ENCODE measurements around the gene KCP. TPM values are rescaled to one million over a fixed set of nuclear protein-coding genes. Genes with fewer than 3 reads are reported as not detected.
A peak's percentile ranks its signal among the peaks of the same experiment; 100 is the strongest.

Gene KCP
- polyA plus RNA-seq, 1 of the 3 experiments (the other 2 are of a cell fraction): not detected

DNA sequence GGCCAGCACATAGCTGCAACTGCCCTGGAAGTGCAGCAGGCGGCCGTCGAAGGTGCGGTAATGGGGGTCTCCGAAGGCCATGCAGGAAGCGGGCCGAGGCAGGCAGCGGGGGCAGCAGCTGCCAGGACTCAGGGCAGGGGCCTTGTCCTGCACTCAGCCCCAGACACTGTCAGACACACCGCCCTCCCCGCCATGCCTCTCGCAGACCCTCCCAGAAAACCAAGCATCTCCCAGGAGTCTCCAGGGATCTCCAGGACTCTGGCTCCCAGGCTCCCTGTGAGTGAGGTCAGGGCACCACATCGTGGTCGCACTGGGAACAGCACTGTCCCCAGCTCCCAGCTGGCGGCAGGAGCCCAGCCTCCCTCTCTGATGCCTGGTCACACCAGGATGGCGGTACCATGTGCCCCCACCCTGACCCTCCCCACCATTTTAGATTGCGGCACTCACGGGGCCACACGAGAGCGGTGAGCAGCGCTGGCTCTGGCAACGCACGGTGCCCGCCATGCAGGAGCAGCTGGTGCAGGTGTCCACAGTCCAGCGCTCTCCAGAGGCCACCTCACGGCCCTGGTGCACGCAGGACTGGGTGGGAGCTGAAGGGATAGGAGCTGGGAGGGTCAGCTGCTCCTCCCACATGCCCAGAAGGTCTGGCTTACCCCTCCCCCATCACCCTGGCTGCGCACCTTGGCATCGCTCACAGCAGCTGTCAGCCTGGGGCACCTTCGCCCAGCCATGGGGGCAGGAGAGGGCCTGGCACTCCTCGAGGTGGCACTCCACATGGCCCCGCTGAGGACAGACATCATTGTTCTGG, 30.4 kb downstream of the KCP start:
- Histone ChIP-seq H3K9ac (no peak overlapping the region), H2AFZ (ENCODE audit: low read depth) (no peak overlapping the region), H3K4me3 (ENCODE audit: low read depth in 2 of 2, low read length in 1 of 2) (no peak overlapping the region; a peak in 1 of 4 replicates), H3K9me2 (no peaks in the 10 kb centered on the region), H3K36me3 (replicated peaks in 1 of 2; ENCODE audit: control insufficient read depth in 1 of 2, insufficient read depth in 2 of 2, low read length in 1 of 2) (no peaks in the 10 kb centered on the region), H3K4me2 (no peak overlapping the region), H3K27ac (ENCODE audit: low read depth in 2 of 2, low read length in 1 of 2) (no peak overlapping the region), H4K20me1 (ENCODE audit: insufficient read depth) (no peaks in the 10 kb centered on the region), H3K27me3 (ENCODE audit: insufficient read depth) (no peaks in the 10 kb centered on the region), H3F3A (replicated peaks; ENCODE audit: insufficient read depth) (peaks cover 8% of the 10 kb centered on the region), H3K4me1 (ENCODE audit: control insufficient read depth in 1 of 2, insufficient read depth in 2 of 2, low read depth in 1 of 2, low read length in 1 of 2) (peaks cover 0 to 20% of the 10 kb centered on the region in 2 experiments; a peak in 1 of 4 replicates), H3K79me2 (ENCODE audit: insufficient read depth) (no peaks in the 10 kb centered on the region), H3K9me3 (no peaks in the 10 kb centered on the region)
- TF ChIP-seq, protein P1, sequence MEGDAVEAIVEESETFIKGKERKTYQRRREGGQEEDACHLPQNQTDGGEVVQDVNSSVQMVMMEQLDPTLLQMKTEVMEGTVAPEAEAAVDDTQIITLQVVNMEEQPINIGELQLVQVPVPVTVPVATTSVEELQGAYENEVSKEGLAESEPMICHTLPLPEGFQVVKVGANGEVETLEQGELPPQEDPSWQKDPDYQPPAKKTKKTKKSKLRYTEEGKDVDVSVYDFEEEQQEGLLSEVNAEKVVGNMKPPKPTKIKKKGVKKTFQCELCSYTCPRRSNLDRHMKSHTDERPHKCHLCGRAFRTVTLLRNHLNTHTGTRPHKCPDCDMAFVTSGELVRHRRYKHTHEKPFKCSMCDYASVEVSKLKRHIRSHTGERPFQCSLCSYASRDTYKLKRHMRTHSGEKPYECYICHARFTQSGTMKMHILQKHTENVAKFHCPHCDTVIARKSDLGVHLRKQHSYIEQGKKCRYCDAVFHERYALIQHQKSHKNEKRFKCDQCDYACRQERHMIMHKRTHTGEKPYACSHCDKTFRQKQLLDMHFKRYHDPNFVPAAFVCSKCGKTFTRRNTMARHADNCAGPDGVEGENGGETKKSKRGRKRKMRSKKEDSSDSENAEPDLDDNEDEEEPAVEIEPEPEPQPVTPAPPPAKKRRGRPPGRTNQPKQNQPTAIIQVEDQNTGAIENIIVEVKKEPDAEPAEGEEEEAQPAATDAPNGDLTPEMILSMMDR (IDR thresholded peaks at IDR 0.05): peak; percentile 83
- TF ChIP-seq, protein P2, sequence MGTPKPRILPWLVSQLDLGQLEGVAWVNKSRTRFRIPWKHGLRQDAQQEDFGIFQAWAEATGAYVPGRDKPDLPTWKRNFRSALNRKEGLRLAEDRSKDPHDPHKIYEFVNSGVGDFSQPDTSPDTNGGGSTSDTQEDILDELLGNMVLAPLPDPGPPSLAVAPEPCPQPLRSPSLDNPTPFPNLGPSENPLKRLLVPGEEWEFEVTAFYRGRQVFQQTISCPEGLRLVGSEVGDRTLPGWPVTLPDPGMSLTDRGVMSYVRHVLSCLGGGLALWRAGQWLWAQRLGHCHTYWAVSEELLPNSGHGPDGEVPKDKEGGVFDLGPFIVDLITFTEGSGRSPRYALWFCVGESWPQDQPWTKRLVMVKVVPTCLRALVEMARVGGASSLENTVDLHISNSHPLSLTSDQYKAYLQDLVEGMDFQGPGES (IDR thresholded peaks at IDR 0.05; ENCODE audit: low read depth, low read length): no peak
- TF ChIP-seq SMC3 (IDR thresholded peaks at IDR 0.05; ENCODE audit: low read depth, low read length) (peak; percentile 95), RAD21 (IDR thresholded peaks at IDR 0.05; ENCODE audit: low read length) (peak; percentile 99), RCOR1 (IDR thresholded peaks at IDR 0.05; ENCODE audit: low read length) (no peak)
- CTCF ChIA-PET: interaction anchor here (0.6 to 12.3 kb wide), 65 partner anchors 9 to 533 kb away, joined by 3 to 181 read pairs (median 5); partner anchors contain the start of genes ATP6V1F, CCDC136, GARIN1A and HILPDA
- POLR2A ChIA-PET: interaction anchor here (0.7 kb wide), 2 partner anchors 376 to 406 kb away, joined by 3 read pairs; no protein-coding TSS in a partner anchor
- DNase-seq: peak; percentile 99
- 54% methylated on average over 14 of the region's 31 CpGs for WGBS (ENCODE audit: low lambda C conversion rate)

GRCh38 chr7:128879461-128879938, 31.0 kb downstream of the KCP start:
- Histone ChIP-seq H3F3A (replicated peaks; ENCODE audit: insufficient read depth) (peaks cover 8% of the 10 kb centered on the region), H3K4me3 (ENCODE audit: low read depth in 2 of 2, low read length in 1 of 2) (no peak overlapping the region), H3K9me3 (no peaks in the 10 kb centered on the region), H3K9me2 (no peaks in the 10 kb centered on the region), H3K4me1 (ENCODE audit: control insufficient read depth in 1 of 2, insufficient read depth in 2 of 2, low read depth in 1 of 2, low read length in 1 of 2) (peaks cover 0 to 23% of the 10 kb centered on the region in 2 experiments; a peak in 1 of 4 replicates), H3K79me2 (ENCODE audit: insufficient read depth) (no peaks in the 10 kb centered on the region), H3K36me3 (replicated peaks in 1 of 2; ENCODE audit: control insufficient read depth in 1 of 2, insufficient read depth in 2 of 2, low read length in 1 of 2) (no peaks in the 10 kb centered on the region), H3K27ac (ENCODE audit: low read depth in 2 of 2, low read length in 1 of 2) (no peak overlapping the region), H3K27me3 (ENCODE audit: insufficient read depth) (no peaks in the 10 kb centered on the region), H2AFZ (ENCODE audit: low read depth) (no peak overlapping the region), H4K20me1 (ENCODE audit: insufficient read depth) (no peaks in the 10 kb centered on the region), H3K4me2 (no peak overlapping the region), H3K9ac (no peak overlapping the region)
- CTCF ChIA-PET: interaction anchor here (0.7 to 12.3 kb wide), 52 partner anchors 9 to 532 kb away, joined by 3 to 181 read pairs (median 6); partner anchors contain the start of genes ATP6V1F, CCDC136, GARIN1A and HILPDA
- no peak for TF ChIP-seq EP300 (IDR thresholded peaks at IDR 0.05; ENCODE audit: borderline replicate concordance in 1 of 2, low read depth in 1 of 2, low read length in 1 of 2)
- TF ChIP-seq NRF1 (IDR thresholded peaks at IDR 0.05; ENCODE audit: low read depth, low read length): no peak
- TF ChIP-seq, protein P3, sequence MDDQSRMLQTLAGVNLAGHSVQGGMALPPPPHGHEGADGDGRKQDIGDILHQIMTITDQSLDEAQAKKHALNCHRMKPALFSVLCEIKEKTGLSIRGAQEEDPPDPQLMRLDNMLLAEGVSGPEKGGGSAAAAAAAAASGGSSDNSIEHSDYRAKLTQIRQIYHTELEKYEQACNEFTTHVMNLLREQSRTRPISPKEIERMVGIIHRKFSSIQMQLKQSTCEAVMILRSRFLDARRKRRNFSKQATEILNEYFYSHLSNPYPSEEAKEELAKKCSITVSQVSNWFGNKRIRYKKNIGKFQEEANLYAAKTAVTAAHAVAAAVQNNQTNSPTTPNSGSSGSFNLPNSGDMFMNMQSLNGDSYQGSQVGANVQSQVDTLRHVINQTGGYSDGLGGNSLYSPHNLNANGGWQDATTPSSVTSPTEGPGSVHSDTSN (IDR thresholded peaks at IDR 0.05): no peak
- no peak for TF ChIP-seq FOXJ3 (CRISPR knock-in tag; IDR thresholded peaks at IDR 0.05)
- no peak for TF ChIP-seq NFIC (IDR thresholded peaks at IDR 0.05; ENCODE audit: borderline replicate concordance)
- no peak for TF ChIP-seq ZBTB33 (IDR thresholded peaks at IDR 0.05; ENCODE audit: borderline replicate concordance, low read depth)
- no peak for TF ChIP-seq CHD2 (IDR thresholded peaks at IDR 0.05; ENCODE audit: low read length, partially characterized antibody)
- TF ChIP-seq, protein P1 (IDR thresholded peaks at IDR 0.05): no peak
- no peak for TF ChIP-seq RAD21 (IDR thresholded peaks at IDR 0.05; ENCODE audit: low read length)
- no peak for TF ChIP-seq POLR2AphosphoS5 (IDR thresholded peaks at IDR 0.05; ENCODE audit: low read depth, low read length)
- no peak for TF ChIP-seq GATA2 (CRISPR knock-in tag; IDR thresholded peaks at IDR 0.05)
- TF ChIP-seq RXRA (IDR thresholded peaks at IDR 0.05; ENCODE audit: borderline replicate concordance, low read depth): no peak
- POLR2A ChIA-PET: no interaction called here
- WGBS (ENCODE audit: low lambda C conversion rate): 83% methylated on average over 19 of the region's 19 CpGs
- no peak for DNase-seq

Data from SK-N-SH (cell line).